Superior temporal gyrus (tissue), 1 donor: Measurements from ENCODE around the gene MS4A13.
"Not testable (repeated sequence)": the region's sequence is repeated elsewhere in the genome, so short reads cannot be mapped to it uniquely, and the experiment has no call there.

Source experiments
- DNase-seq: peaks from one replicate; pipeline ENCODE4 v3.0.0-alpha.2; 2016; ENCODE audit errors: extremely low spot score

MS4A13 gene

GRCh38 chr11:60530454-60531100 lies 15.4 kb downstream of the MS4A13 start:
- no peak for DNase-seq

- not testable (repeated sequence) for DNase-seq
Observed at GRCh38 chr11:60532383-60532782, 17.2 kb downstream of the MS4A13 start.

- DNase-seq: not testable (repeated sequence)
Observed at GRCh38 chr11:60538627-60539026, 23.4 kb downstream of the MS4A13 start.

- no peak for DNase-seq
Observed at GRCh38 chr11:60544077-60544476, 28.9 kb downstream of the MS4A13 start.

GRCh38 chr11:60561254-60561653 lies 46.1 kb downstream of the MS4A13 start:
- DNase-seq: no peak

- no peak for DNase-seq
Observed at GRCh38 chr11:60563553-60564235, 48.5 kb downstream of the MS4A13 start.

- DNase-seq: no peak
Observed at GRCh38 chr11:60566776-60567175, 51.6 kb downstream of the MS4A13 start.

GRCh38 chr11:60570970-60571369 lies 55.8 kb downstream of the MS4A13 start:
- no peak for DNase-seq

- DNase-seq: no peak
Observed at GRCh38 chr11:60589611-60590010, 74.4 kb downstream of the MS4A13 start.
